Tibial artery (tissue), 4 donors: ENCODE results near the gene LYRM4.
"Not testable (repeated sequence)": the region's sequence is repeated elsewhere in the genome, so short reads cannot be mapped to it uniquely, and the experiment has no call there.

Experiments used
- DNase-seq, 2 donors: peaks; one replicate each; pipeline ENCODE4 v3.0.0-alpha.2; 2019
- H3K27ac ChIP-seq, 2 donors: fragments of 200-600 bp; sonication (generic) in 1 of 2; 1 replicate in 1 of 2; 2 replicates in 1 of 2; pipeline ENCODE4 v1.5.1; 2018 to 2019; ENCODE audit warnings: mild to moderate bottlenecking in 1 of 2
- H3K27me3 ChIP-seq, 2 donors: fragments of 200-600 bp; sonication (generic) in 1 of 2; one replicate each; pipeline versions ENCODE4 v1.5.1 to v1.6.0; 2016 to 2019
- H3K36me3 ChIP-seq, 3 donors: fragments of 200-600 bp; sonication (generic) in 2 of 3; one replicate each; pipeline ENCODE4 v1.5.1; 2016 to 2019; ENCODE audit warnings: mild to moderate bottlenecking in 2 of 3
- H3K4me1 ChIP-seq, 4 donors: fragments of 200-600 bp; sonication (generic) in 2 of 4; 1 replicate in 3 of 4; 2 replicates in 1 of 4; pipeline ENCODE4 v1.5.1; 2016 to 2019
- H3K4me3 ChIP-seq, 2 donors: fragments of 200-600 bp; sonication (generic) in 1 of 2; 1 replicate in 1 of 2; 2 replicates in 1 of 2; pipeline ENCODE4 v1.5.1; 2018 to 2019; ENCODE audit warnings: mild to moderate bottlenecking in 2 of 2
- H3K9me3 ChIP-seq, 3 donors: fragments of 200-600 bp; sonication (generic) in 1 of 3; one replicate each; pipeline ENCODE4 v1.5.1; 2016 to 2019
- intact Hi-C: fragments of 100-400 bp; cut with DNase I; formaldehyde crosslinking; loops from one replicate; pipeline ENCODE4 v1.15.0; 2023; ENCODE audit warnings: low total_unique reads
- TF ChIP-seq, protein P1 (sequence below), 2 experiments: fragments of 200-600 bp in 1 of 2; fragments of 450-650 bp in 1 of 2; IDR thresholded peaks; one replicate each; pipeline ENCODE4 v1.5.1; 2017 to 2019; ENCODE audit warnings: antibody characterized with exemption in 2 of 2, mild to moderate bottlenecking in 1 of 2, moderate library complexity in 1 of 2

The LYRM4 gene

DNA sequence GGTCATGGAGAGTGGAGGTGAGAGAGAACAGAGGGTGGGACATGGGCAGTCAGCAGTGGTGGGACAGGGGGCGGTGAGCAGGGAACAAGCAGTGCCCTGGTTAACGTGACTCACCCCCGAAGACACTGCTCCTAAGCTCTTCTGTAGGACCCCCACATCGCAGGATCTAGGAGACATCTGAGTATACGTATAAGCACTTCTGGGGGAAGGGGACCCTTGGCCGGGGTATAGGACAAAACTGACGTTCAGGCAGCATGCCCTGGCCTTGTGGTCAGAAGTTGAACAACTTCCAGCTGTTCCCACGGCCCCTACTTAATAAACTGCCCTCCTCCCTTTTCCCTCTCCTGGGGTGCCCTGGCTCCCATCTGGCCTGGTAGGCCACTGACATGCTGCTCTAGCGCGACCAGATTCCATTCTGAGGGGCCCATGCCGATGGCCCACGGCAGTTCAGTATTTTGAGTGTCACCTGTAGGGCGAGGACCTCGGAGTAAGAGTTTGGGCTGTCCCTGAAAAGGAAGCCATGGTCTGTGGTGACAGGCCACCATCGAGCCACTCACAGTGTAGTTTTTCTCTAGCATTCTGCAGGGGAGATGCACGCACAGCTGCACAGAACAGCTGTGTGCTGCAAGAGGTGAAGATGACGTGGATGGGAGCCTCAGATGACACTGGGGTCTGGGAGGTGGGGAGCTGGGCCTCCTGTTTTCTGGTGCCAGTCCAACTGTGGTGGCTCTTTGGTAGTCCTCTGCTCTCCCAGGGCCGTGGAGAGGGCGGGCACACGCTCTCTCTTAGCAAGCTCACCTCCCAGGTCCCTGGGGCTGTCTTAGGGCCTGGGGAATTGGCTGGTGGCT is 137.2 kb downstream of the LYRM4 start:
- H3K9me3 ChIP-seq, result no peaks in the 10 kb centered on the region

GRCh38 chr6:5122504-5123112 is 138.1 kb downstream of the LYRM4 start:
- no peak for DNase-seq

More for the DNA sequence above, 137.2 kb downstream of the LYRM4 start:
- Histone ChIP-seq H3K4me1 (peaks cover 0 to 4% (median 2%) of the 10 kb centered on the region in 4 donors), H3K27me3 (no peaks in the 10 kb centered on the region), H3K4me3 (no peak overlapping the region), H3K36me3 (no peaks in the 10 kb centered on the region), H3K27ac (no peak overlapping the region)
- TF ChIP-seq, protein P1, sequence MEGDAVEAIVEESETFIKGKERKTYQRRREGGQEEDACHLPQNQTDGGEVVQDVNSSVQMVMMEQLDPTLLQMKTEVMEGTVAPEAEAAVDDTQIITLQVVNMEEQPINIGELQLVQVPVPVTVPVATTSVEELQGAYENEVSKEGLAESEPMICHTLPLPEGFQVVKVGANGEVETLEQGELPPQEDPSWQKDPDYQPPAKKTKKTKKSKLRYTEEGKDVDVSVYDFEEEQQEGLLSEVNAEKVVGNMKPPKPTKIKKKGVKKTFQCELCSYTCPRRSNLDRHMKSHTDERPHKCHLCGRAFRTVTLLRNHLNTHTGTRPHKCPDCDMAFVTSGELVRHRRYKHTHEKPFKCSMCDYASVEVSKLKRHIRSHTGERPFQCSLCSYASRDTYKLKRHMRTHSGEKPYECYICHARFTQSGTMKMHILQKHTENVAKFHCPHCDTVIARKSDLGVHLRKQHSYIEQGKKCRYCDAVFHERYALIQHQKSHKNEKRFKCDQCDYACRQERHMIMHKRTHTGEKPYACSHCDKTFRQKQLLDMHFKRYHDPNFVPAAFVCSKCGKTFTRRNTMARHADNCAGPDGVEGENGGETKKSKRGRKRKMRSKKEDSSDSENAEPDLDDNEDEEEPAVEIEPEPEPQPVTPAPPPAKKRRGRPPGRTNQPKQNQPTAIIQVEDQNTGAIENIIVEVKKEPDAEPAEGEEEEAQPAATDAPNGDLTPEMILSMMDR (IDR thresholded peaks at IDR 0.05), result no peak
- intact Hi-C loops, result no loop called here
- no peak for DNase-seq

DNA sequence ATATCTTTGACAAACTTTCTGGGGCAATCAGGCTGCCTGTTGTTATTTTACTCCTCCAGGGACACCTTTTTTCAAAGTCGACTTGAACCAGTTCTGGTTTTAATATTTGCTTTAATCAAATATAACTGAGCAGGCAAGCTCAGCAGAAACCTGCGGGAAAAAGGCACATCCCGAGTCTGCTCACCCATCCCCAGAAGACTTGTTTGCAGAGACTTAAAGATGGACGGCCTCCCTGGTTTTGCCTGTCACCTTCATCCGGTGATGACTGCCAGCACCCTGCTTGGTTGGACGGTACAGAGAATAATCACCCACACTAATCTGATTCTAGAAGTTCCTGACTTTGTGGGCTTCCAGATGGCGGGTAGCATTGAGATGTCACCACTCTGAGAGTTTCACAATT is 138.8 kb downstream of the LYRM4 start:
- Histone ChIP-seq H3K27ac (no peak overlapping the region), H3K36me3 (no peaks in the 10 kb centered on the region), H3K9me3 (no peaks in the 10 kb centered on the region), H3K4me1 (peaks cover 0 to 4% (median 2%) of the 10 kb centered on the region in 4 donors), H3K4me3 (no peak overlapping the region), H3K27me3 (no peaks in the 10 kb centered on the region)
- no peak for DNase-seq
- TF ChIP-seq, protein P1 (IDR thresholded peaks at IDR 0.05), result no peak
- intact Hi-C loops, result no loop called here

More at GRCh38 chr6:5122504-5123112, 138.1 kb downstream of the LYRM4 start:
- Histone ChIP-seq H3K4me1 (peaks cover 0 to 4% (median 2%) of the 10 kb centered on the region in 4 donors), H3K27ac (no peak overlapping the region), H3K4me3 (no peak overlapping the region), H3K36me3 (no peaks in the 10 kb centered on the region), H3K27me3 (no peaks in the 10 kb centered on the region), H3K9me3 (no peaks in the 10 kb centered on the region)
- intact Hi-C loops, result no loop called here
- TF ChIP-seq, protein P1 (IDR thresholded peaks at IDR 0.05), result no peak

DNA sequence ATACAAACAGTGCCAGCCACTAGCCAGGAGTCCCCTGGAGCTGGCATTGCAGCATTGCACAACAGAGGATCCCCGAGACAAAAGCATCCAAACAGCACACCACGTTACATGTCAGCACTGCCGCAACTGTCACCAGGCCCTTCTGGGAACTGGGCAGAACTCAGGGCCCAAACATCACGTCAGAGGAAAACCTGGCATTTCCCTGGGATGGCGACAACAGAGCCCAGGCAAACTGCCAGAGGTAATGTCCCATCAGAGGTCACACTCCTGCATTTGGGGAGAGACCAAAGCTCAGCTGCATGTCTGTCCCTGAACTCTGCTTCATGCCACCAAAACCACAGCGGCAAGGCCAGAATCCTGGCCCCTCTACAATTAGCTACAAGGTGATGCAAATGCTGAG is 139.3 kb downstream of the LYRM4 start:
- intact Hi-C loops, result no loop called here

GRCh38 chr6:5120543-5120942 is 140.2 kb downstream of the LYRM4 start:
- H3K27me3 ChIP-seq, H3K27ac ChIP-seq, H3K4me1 ChIP-seq, intact Hi-C loops, H3K4me3 ChIP-seq, H3K9me3 ChIP-seq, DNase-seq, H3K36me3 ChIP-seq: not testable (repeated sequence)

More for the DNA sequence above, 139.3 kb downstream of the LYRM4 start:
- Histone ChIP-seq H3K27ac (no peak overlapping the region), H3K27me3 (no peaks in the 10 kb centered on the region), H3K36me3 (no peaks in the 10 kb centered on the region), H3K4me1 (peaks cover 0 to 4% (median 2%) of the 10 kb centered on the region in 4 donors), H3K9me3 (no peaks in the 10 kb centered on the region), H3K4me3 (no peak overlapping the region)
- no peak for DNase-seq
- TF ChIP-seq, protein P1 (IDR thresholded peaks at IDR 0.05), result no peak

DNA sequence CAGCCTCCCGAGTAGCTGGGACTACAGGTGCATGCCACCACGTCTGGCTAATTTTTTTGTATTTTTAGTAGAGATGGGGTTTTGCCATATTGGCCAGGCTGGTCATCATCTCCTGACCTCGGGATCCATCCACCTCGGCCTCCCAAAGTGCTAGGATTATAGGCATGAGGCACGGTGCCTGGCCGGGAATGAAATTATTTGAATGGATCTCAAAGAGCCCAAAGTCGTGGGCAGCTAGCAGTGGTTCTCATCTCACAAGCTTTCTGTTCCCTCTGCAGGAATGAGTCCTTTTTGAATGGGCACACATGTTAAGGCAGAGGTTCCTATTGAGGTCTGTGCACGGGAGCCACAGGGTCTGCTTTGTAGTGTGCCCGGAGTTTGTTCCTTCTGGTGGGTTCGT is 140.7 kb downstream of the LYRM4 start:
- intact Hi-C loops, result no loop called here

More for the DNA sequence above, 140.7 kb downstream of the LYRM4 start:
- TF ChIP-seq, protein P1 (IDR thresholded peaks at IDR 0.05), result no peak
- H3K27ac ChIP-seq, result no peak overlapping the region
- H3K4me3 ChIP-seq, result no peak overlapping the region
- no peaks in the 10 kb centered on the region for H3K9me3 ChIP-seq
- no peaks in the 10 kb centered on the region for H3K27me3 ChIP-seq
- no peaks in the 10 kb centered on the region for H3K4me1 ChIP-seq
- no peaks in the 10 kb centered on the region for H3K36me3 ChIP-seq
- DNase-seq, result no peak
